ENCODE results near the gene NTNG2.

- TF ChIP-seq CTCF (IDR thresholded peaks at IDR 0.05; ENCODE audit: insufficient read depth, low read depth, low read length) (no peak), EZH2 (IDR thresholded peaks at IDR 0.05; ENCODE audit: insufficient read depth, low read length) (no peak)
Measured at GRCh38 chr9:132129535-132129934, 32.3 kb upstream of the NTNG2 start.
